Measurements from ENCODE around the gene SEZ6. TPM values are rescaled to one million over a fixed set of nuclear protein-coding genes. Genes with fewer than 3 reads are reported as not detected.

Gene SEZ6
- total RNA-seq, 1 experiment from 2014 or later: not detected

DNA sequence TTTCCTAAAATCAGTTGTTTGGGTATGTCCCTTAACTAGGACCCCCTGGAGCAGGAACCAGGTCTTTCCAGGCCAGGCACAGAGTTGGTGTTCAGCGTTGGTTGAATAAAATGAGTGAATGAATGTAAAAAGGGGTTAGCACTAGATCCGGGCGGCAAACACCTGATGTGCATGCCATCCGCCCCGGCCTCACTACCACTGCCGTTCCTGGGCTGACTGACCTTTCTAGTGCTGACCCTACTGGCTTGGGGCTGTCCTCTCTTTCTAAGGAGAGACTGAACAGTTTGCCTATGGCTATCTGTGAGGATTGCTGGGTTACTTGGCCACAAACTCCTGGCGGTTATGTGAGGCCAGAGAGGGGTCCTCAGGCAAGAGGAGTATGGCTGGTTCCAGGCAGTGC, 44.4 kb downstream of the SEZ6 start:
- peaks cover 31% of the 10 kb centered on the region for H3K27me3 Mint-ChIP-seq (ENCODE audit: unreplicated experiment)
- intact Hi-C loops (cut with micrococcal nuclease; ENCODE audit: unreplicated experiment): no loop called here
- CTCF ChIA-PET: no interaction called here
- no peaks in the 10 kb centered on the region for H3K9me3 Mint-ChIP-seq (ENCODE audit: low read depth, unreplicated experiment)
- no peaks in the 10 kb centered on the region for H3K4me1 Mint-ChIP-seq (ENCODE audit: low read depth, unreplicated experiment)
- H3K27ac Mint-ChIP-seq (ENCODE audit: unreplicated experiment): no peak overlapping the region
- no peak for DNase-seq
- no peak overlapping the region for H3K4me3 Mint-ChIP-seq (ENCODE audit: low read depth, unreplicated experiment)
- no TSS peak for BruUV-seq (replicated peaks)
- no peaks in the 10 kb centered on the region for H3K36me3 Mint-ChIP-seq (ENCODE audit: insufficient read depth, unreplicated experiment)
- TF ChIP-seq, protein P1, sequence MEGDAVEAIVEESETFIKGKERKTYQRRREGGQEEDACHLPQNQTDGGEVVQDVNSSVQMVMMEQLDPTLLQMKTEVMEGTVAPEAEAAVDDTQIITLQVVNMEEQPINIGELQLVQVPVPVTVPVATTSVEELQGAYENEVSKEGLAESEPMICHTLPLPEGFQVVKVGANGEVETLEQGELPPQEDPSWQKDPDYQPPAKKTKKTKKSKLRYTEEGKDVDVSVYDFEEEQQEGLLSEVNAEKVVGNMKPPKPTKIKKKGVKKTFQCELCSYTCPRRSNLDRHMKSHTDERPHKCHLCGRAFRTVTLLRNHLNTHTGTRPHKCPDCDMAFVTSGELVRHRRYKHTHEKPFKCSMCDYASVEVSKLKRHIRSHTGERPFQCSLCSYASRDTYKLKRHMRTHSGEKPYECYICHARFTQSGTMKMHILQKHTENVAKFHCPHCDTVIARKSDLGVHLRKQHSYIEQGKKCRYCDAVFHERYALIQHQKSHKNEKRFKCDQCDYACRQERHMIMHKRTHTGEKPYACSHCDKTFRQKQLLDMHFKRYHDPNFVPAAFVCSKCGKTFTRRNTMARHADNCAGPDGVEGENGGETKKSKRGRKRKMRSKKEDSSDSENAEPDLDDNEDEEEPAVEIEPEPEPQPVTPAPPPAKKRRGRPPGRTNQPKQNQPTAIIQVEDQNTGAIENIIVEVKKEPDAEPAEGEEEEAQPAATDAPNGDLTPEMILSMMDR (IDR thresholded peaks at IDR 0.05; ENCODE audit: unreplicated experiment): no peak

DNA sequence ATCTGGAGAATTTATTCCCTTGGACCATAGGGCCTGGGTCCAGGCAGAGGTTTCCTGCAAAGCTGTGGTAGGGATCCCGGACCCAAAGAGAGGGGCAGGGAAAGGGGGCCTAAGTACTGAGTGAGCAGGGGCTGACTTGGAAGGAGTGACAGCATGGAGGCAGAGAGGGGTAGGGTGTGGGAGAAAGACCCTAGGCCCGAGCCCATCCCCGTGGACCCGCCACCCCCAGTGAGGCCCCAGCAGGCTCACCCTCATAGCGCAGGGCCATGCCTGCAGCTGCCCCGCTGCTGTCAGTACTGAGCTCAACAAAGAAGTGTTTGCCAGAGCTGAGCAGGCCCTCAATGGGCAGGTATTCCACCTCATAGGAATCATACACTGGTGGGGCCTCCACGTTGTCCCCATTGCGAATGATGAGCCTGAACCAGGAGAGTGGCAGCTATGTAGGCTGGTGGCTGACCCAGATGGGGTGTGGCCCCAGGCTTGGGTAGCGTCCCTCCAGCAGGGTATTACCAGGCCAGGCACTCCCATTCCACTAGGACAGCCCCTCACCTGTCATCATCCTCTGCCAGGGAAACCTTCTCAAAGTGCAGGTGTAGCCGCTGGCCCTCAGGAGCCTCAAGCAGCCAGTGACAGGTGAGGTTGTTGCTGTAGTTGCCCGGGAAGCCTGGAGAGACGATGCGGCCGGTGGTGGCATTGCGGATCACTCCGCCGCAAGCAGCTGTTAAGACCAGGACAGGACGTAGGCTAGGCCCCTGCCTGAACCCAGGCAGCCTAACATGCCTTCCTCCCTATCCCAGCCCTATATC, 45.4 kb downstream of the SEZ6 start:
- Mint-ChIP-seq H3K4me3 (ENCODE audit: low read depth, unreplicated experiment) (no peak overlapping the region), H3K27me3 (ENCODE audit: unreplicated experiment) (peaks cover 31% of the 10 kb centered on the region), H3K4me1 (ENCODE audit: low read depth, unreplicated experiment) (no peaks in the 10 kb centered on the region), H3K36me3 (ENCODE audit: insufficient read depth, unreplicated experiment) (no peaks in the 10 kb centered on the region), H3K27ac (ENCODE audit: unreplicated experiment) (no peak overlapping the region), H3K9me3 (ENCODE audit: low read depth, unreplicated experiment) (no peaks in the 10 kb centered on the region)
- no peak for DNase-seq
- no TSS peak for BruUV-seq (replicated peaks)
- intact Hi-C loops (cut with micrococcal nuclease; ENCODE audit: unreplicated experiment): no loop called here
- CTCF ChIA-PET: no interaction called here
- TF ChIP-seq, protein P1 (IDR thresholded peaks at IDR 0.05; ENCODE audit: unreplicated experiment): no peak

DNA sequence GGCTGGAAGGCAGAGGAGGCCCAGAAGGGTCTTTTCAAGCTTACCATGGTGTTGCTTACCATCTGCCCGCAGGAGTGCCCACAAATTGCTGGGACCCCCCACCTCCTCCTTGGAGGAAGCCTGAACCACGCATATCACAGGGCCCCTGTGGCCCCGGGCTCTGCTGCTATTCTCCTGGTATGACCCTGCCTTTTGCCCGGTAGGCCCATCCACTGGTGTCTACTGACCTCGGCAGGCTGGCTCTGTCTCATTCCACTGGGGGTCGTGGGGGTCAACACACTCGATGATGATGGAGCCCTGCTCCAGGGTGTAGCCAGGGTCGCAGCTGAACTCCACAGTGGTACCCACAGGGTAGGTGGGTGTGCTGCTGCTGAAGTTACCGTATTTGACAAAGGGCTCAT, 46.4 kb downstream of the SEZ6 start:
- no peak overlapping the region for H3K27ac Mint-ChIP-seq (ENCODE audit: unreplicated experiment)
- intact Hi-C loops (cut with micrococcal nuclease; ENCODE audit: unreplicated experiment): no loop called here
- no TSS peak for BruUV-seq (replicated peaks)
- DNase-seq: no peak
- no peaks in the 10 kb centered on the region for H3K4me1 Mint-ChIP-seq (ENCODE audit: low read depth, unreplicated experiment)
- no peak overlapping the region for H3K4me3 Mint-ChIP-seq (ENCODE audit: low read depth, unreplicated experiment)
- TF ChIP-seq, protein P1 (IDR thresholded peaks at IDR 0.05; ENCODE audit: unreplicated experiment): no peak
- no peaks in the 10 kb centered on the region for H3K9me3 Mint-ChIP-seq (ENCODE audit: low read depth, unreplicated experiment)
- H3K27me3 Mint-ChIP-seq (ENCODE audit: unreplicated experiment): peaks cover 31% of the 10 kb centered on the region
- CTCF ChIA-PET: no interaction called here
- no peaks in the 10 kb centered on the region for H3K36me3 Mint-ChIP-seq (ENCODE audit: insufficient read depth, unreplicated experiment)

DNA sequence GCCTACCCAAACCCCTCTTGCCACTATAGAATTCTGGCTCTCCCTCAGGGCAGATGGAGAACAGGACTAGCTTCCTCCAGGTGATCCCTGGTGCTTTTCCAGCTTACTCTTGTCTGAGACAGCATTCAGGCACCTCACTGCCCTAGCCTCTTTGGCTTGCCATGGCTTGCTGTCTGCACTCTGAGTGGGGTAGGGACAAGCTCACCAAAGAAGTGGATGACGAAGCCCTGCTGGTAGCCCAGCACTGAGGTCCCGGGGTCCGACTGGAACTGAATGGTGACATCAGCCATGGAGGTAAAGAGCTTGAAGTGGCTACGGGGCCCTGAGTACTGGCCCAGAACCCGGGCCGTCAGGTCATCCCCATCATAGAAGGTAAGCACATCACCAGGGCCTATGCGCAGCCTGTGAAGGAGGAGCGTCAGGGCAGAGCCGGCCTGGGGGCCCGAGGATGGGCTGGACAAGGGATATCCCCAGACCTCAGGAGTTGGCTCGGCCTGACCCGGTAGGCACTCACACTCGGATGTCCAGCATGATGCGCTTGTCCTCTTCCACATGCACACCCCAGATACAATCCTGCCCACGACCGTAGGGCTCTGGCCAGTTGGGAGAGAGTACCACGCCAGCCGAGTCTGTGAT, 46.9 kb downstream of the SEZ6 start:
- no peak overlapping the region for H3K4me3 Mint-ChIP-seq (ENCODE audit: low read depth, unreplicated experiment)
- no TSS peak for BruUV-seq (replicated peaks)
- intact Hi-C loops (cut with micrococcal nuclease; ENCODE audit: unreplicated experiment): no loop called here
- TF ChIP-seq, protein P1 (IDR thresholded peaks at IDR 0.05; ENCODE audit: unreplicated experiment): no peak
- no peaks in the 10 kb centered on the region for H3K36me3 Mint-ChIP-seq (ENCODE audit: insufficient read depth, unreplicated experiment)
- no peaks in the 10 kb centered on the region for H3K4me1 Mint-ChIP-seq (ENCODE audit: low read depth, unreplicated experiment)
- H3K27me3 Mint-ChIP-seq (ENCODE audit: unreplicated experiment): peaks cover 26% of the 10 kb centered on the region
- CTCF ChIA-PET: interaction anchor here (0.6 kb wide), 1 partner anchor 105 kb away, joined by 3 read pairs; no protein-coding TSS in a partner anchor
- H3K9me3 Mint-ChIP-seq (ENCODE audit: low read depth, unreplicated experiment): no peaks in the 10 kb centered on the region
- no peak overlapping the region for H3K27ac Mint-ChIP-seq (ENCODE audit: unreplicated experiment)
- DNase-seq: no peak
